NCI-H526 (cell line): ENCODE data around the gene PCNT.

Experiments used
- DNase-seq, 2 experiments: peaks; one replicate each; lab custom pipeline; 2025; lab: John Stamatoyannopoulos, UW

PCNT gene

DNA sequence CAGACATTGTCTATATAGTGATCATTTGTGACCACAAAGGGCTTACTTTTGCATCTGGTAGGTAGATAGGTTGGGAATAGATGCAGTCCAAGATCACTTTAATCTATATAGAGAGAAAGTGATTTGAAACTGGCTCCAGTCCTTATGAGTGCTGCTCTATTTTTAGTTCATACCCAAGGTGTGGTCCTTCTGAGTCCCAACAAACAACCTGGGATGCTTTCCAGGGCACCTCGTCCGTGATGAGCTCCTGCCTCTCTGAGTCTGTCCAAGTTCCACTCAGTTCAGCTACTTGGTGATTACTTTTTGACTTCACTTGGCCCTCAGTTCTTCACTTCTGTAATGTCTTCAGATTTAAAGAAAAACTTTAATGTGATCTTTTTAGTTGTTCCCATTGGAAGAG lies 155.0 kb downstream of the PCNT start:
- DNase-seq: no peak

DNA sequence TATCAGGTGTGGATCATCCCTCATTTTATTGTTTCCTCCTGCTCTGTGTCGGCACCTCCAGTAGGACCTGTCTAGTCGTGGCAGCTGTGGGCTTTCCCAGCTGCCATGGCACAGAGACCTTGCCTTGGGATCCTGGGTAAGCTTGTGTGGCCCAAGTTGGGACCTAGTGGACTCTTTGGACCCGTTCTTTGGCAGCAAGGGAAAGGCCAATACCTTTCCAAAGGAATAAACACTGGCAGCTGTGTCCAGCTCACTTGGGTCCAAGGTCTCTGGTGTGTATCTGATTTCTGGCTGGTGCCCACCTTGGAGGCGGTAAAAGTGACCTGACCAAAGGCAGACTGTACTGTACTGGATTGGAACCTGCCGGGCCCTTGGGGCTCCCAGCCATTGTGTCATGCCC lies 156.5 kb downstream of the PCNT start:
- DNase-seq: no peak

DNA sequence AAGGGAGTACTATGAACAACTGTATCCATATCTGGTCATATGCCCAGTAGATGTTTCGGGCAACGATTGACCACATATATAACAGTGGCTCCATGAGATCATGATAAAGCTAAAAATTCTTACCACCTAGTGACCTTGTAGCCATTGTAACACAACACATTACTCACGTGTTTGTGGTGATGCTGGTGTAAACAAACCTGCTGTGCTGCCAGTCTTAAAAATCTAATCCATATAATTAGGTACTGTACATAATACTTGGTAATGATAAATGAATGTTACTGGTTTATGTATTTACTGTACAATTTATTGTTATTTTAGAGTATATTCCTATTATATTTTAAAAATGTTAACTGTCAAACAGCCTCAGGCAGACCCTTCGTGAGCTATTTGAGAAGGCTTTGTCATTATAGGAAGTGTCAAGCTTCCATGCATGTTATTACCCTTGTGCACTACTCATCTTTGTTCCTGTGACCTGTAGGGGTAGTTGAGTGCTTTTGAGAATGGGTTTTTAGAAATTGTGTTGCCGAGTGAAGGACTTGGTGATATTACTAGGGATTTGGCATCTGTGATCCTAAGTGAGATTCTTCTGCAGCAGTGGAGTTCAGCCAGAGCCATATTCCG lies 158.4 kb downstream of the PCNT start:
- no peak for DNase-seq

DNA sequence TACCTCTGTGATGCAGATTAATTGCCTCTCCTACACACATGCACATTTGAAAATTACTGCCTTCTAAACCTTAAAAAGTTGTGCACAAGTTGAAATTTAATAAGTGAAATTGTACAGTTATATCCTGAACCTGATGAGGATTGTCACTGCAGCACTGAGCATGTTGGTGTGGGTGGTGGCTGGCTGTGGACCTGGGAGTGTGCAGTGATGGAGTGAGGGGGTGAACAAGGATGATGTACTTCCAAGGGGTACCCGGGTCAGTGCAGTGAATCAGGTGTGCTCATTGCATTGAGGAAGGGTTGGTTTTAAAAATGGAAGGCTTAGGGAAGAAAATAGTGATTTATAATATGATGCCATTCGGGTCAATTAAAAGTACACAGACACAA lies 158.9 kb downstream of the PCNT start:
- no peak for DNase-seq

DNA sequence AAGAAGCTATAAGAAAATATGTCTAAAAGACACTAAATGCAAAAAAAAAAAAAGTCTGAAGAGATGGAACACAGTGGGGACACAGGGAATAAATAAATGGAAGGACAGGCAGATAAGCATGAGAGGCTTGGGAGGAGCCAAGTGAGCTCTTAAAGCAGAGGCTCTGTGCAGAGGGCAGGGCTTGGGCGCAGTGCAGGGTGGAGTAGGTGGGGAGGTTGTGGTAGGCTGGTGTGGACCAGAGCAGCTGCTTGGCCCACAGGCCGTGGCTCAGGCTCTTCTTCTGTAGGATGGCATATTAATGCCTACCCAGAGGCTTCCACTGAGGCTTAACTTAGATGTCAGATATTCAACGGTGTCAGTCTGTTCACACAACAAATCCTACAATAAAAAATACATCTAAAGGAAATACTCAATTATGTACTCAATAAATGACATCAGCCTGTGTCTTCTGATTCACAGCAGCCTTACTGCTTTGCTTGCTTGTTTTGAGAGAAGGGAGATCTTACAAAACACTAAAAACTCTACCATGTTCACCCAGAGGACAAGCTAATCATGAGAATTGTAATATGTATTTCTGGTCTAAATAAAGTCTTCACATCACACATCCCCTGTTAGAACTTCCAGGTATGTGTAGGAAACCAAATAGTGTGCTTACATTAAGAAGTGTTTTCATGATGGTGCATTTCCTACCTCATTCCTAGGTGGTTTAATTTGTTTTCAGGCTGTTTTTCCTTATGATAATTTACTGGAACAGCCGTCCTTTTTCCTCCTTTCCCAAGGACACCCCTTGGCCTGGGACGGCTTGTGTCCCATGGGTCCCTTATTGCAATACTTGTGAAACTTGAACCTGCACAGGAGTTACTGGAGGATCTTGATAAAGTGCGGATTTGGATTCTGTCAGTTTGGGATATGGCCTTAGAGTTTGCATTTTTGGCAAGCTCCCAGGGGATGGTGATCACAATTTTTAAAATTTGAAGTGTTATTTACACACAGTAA lies 159.6 kb downstream of the PCNT start:
- DNase-seq: no peak

DNA sequence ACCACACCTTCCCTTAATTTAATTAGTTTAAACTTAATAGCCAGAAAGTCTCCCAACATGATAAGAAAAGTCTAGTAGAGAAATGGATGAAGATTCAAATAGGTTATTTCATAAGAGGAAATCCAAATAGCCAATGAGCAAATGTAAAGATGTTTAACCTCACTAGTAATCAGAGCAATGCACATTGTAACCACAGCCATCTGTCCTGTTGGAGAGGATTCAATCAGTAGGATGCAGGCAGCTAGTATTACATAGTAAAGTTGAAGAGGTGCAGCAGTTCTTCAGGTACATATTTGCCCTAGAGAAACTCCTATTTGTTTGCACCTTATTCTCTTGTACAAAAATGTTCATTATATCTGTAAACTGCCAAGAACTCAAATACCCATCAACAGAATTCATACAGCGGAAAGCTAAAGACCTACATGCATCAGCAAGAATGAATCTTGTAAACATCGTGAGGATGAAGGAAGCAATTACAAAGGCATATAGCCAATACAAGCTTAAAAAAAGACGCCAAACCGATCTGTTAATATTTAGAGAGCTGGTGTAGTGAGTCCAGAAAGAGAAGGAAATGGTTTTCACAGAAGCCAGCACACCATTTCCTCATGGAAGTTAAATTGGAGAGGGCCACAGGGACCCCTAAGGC lies 162.6 kb downstream of the PCNT start:
- no peak for DNase-seq

DNA sequence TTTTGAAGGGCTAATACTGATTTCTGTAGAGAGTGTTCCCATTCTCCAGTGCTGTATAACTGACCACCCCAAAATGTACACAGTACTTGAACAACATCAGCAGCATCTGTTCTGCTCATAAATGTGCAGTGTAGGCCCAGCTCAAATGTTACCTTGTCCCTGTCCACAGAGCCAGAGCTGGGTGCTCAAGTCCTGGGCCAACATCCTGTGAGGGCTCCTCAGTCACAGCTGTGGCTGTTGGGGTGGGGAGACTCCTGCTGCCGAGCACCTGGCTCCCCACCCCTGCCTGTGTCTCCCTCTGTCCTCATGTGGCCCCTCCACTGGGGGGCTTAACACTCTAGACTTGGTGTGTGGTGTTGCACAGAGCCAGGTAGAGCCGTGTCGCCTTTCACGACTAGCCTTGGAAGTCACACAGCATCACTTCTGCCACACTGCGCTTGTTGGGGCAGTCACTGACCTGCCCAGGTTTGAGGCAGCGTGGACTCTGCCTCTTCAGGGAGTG lies 165.3 kb downstream of the PCNT start:
- no peak for DNase-seq

DNA sequence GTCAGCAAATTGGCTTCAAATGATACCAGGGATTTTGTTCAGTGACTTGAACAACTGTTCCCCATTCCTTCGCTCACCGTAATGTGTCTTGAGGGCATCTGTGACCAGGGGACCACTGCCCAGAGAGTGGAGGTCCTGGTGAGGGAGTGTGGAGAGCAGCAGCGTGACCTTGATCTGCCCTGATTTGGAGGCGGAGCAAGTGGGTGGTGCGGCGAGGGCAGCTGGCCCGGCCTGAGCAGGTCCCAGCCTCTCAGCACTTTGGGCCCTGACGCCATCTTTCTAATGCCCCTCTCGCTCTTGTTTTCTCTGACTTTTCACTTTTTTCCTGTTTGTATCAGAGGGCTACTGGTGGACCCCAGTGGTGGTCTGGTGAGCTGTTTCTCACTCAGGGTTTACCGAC lies 165.8 kb downstream of the PCNT start:
- no peak for DNase-seq

DNA sequence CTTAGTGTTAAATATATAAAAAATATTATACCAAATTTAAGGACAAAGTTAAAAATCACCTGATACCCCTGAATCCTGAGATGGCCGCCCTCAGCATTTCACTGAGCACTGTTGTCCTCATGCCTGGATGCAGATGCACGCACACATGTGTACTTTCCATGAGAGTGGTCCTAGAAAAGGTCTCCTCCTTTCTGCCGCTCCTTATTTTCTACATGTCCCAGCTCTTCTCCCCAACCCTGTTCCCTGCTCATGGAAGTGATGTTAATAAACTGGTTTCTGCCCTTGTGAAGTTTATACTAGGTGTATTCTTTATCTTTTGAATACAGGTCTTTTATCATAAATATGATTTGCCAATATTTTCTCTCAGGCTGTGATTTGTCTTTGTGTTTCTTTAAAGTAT lies 167.6 kb downstream of the PCNT start:
- no peak for DNase-seq

DNA sequence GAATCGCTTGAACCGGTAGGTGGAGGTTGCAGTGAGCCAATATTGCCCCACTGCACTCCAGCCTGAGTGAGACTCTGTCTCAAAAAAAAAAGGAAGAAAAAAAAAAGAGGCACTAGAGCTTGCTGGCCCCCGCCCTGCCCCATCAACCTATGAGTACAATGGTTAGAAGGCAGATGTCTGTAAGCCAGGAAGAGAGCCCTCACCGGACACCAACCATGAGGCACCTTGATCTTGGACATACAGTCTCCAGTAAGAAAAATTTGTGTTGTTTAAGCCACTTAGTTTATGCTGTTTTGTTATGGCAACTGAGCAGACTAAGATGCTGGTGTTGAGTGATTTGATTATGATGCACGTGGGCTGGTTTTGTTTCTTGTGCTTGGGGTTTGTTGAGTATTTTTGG lies 168.9 kb downstream of the PCNT start:
- no peak for DNase-seq

DNA sequence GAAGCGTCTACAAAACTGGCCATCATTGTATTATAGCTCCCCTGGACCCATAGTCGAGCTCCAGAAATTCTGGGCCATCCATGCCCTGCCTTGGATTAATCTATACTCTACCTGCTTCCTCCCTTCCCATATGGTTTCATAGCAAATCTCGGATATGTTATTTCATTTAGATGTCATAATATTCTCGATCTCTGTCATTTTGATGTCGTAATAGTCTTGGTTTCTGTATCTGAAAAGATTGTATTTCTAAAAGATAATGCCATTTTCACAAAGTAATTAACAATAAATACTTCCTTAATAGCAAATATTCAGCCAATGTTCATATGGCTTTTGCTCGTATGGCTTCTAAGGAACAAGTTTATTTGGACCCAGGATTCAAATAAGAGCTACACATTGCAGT lies 169.9 kb downstream of the PCNT start:
- DNase-seq: no peak
